Esophagus squamous epithelium (tissue), 4 donors: Measurements from ENCODE around the gene ANO2.

ENCODE experiments used
- POLR2A ChIP-seq, 4 donors: fragments of 450-650 bp; IDR thresholded peaks; one replicate each; pipeline ENCODE4 v1.6.1; 2017; ENCODE audit warnings: antibody characterized with exemption in 4 of 4, mild to moderate bottlenecking in 4 of 4, moderate library complexity in 3 of 4
- TF ChIP-seq, protein P1 (sequence below), 6 experiments: fragments of 450-650 bp in 4 of 6; fragments of 200-600 bp in 2 of 6; sonication (generic) in 2 of 6; IDR thresholded peaks; one replicate each; pipeline ENCODE4 v1.5.1; 2016 to 2019; ENCODE audit warnings: antibody characterized with exemption in 6 of 6, mild to moderate bottlenecking in 4 of 6, moderate library complexity in 4 of 6

DNA sequence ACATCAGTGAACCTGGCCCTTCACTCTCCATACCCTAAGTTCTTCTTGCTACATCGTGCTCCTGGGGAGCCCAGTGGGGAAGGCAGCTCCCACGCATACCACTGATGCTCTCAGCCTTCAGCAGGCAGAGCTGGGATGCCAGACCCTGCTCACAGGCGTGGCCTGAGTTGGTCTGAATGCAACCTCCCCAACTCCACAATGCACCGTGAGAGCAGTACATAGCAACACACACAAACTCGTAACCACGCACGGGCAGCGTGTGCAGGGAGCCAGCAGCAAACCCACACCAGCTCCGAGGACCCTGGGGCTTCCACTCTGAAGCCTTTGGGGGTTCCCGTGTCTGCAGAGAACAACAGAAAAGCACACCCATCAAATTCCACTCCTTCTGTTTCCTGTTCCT, 37.3 kb downstream of the ANO2 start:
- TF ChIP-seq, protein P1, sequence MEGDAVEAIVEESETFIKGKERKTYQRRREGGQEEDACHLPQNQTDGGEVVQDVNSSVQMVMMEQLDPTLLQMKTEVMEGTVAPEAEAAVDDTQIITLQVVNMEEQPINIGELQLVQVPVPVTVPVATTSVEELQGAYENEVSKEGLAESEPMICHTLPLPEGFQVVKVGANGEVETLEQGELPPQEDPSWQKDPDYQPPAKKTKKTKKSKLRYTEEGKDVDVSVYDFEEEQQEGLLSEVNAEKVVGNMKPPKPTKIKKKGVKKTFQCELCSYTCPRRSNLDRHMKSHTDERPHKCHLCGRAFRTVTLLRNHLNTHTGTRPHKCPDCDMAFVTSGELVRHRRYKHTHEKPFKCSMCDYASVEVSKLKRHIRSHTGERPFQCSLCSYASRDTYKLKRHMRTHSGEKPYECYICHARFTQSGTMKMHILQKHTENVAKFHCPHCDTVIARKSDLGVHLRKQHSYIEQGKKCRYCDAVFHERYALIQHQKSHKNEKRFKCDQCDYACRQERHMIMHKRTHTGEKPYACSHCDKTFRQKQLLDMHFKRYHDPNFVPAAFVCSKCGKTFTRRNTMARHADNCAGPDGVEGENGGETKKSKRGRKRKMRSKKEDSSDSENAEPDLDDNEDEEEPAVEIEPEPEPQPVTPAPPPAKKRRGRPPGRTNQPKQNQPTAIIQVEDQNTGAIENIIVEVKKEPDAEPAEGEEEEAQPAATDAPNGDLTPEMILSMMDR (IDR thresholded peaks at IDR 0.05), result no peak
- no peak for TF ChIP-seq POLR2A (IDR thresholded peaks at IDR 0.05)
